ENCODE data around the gene MELTF. TPM values are rescaled to one million over a fixed set of nuclear protein-coding genes. Genes with fewer than 3 reads are reported as not detected.
A peak's percentile ranks its signal among the peaks of the same experiment; 100 is the strongest.

Gene MELTF
- total and polyA plus RNA-seq, 2 experiments from 2014 or later = 74.0 to 121 TPM

DNA sequence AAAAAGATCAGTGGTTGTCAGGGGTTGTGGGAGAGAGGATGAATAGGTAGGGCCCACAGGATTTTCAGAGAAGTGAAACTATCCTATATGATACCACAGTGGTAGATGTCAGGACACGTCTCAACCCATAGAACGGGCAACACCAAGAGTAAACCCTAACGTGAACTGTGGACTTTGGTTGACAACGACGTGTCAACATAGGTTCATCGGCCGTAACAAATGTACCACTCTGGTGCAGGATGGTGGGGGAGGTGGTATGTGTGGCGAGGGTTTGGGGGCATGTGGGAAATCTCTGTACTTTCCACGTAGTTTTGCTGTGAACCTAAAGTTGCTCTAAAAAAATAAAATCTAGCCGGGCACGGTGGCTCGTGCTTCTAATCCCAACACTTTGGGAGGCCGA is 48.0 kb downstream of the MELTF start:
- no peak for DNase-seq (ENCODE audit: low spot score)
- Histone ChIP-seq H3K79me2 (no peaks in the 10 kb centered on the region), H3K9me2 (replicated peaks; ENCODE audit: insufficient read depth) (no peaks in the 10 kb centered on the region), H3K27me3 (no peaks in the 10 kb centered on the region), H3K4me1 (ENCODE audit: insufficient read depth) (peaks cover 17% of the 10 kb centered on the region), H2AFZ (no peak overlapping the region), H3K36me3 (replicated peaks; ENCODE audit: insufficient read depth, low read depth) (no peaks in the 10 kb centered on the region), H4K20me1 (ENCODE audit: insufficient read depth, poor library complexity, severe bottlenecking) (no peaks in the 10 kb centered on the region), H3K4me2 (no peak overlapping the region), H3K4me3 (no peak overlapping the region), H3K27ac (no peak overlapping the region), H3K9me3 (ENCODE audit: low read depth) (no peaks in the 10 kb centered on the region)
- TF ChIP-seq, protein P1, sequence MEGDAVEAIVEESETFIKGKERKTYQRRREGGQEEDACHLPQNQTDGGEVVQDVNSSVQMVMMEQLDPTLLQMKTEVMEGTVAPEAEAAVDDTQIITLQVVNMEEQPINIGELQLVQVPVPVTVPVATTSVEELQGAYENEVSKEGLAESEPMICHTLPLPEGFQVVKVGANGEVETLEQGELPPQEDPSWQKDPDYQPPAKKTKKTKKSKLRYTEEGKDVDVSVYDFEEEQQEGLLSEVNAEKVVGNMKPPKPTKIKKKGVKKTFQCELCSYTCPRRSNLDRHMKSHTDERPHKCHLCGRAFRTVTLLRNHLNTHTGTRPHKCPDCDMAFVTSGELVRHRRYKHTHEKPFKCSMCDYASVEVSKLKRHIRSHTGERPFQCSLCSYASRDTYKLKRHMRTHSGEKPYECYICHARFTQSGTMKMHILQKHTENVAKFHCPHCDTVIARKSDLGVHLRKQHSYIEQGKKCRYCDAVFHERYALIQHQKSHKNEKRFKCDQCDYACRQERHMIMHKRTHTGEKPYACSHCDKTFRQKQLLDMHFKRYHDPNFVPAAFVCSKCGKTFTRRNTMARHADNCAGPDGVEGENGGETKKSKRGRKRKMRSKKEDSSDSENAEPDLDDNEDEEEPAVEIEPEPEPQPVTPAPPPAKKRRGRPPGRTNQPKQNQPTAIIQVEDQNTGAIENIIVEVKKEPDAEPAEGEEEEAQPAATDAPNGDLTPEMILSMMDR (IDR thresholded peaks at IDR 0.05; ENCODE audit: poor library complexity) = no peak
- TF ChIP-seq EZH2phosphoT487 (IDR thresholded peaks at IDR 0.05; ENCODE audit: low read depth, severe bottlenecking, unreplicated experiment) = no peak
- TF ChIP-seq EZH2 (IDR thresholded peaks at IDR 0.05; ENCODE audit: borderline replicate concordance) = no peak
- WGBS (ENCODE audit: low lambda C conversion rate, missing lambda C conversion rate) = 97% methylated on average over 13 of the region's 13 CpGs

DNA sequence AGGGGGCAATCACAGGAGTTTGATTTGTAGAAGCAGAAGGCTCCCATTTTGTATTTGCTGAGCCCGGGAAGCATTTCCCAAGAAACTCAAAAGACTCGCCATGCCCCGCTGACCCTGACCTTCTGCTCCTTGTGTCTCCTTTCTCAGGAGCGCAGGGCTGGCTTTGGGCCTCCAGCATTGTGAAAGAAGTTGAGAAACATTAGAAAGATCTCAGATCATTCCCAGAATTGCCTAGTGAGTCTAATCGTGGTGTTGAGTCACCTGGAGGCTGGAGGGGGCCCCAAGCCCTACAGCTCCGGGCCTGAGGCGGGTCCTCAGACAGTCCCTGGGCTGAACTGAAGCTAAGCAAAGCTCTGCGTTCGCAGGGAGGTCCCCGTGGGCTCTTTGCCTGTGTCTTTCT is 50.1 kb downstream of the MELTF start:
- 75% methylated on average over 10 of the region's 10 CpGs for WGBS (ENCODE audit: low lambda C conversion rate, missing lambda C conversion rate)
- DNase-seq (ENCODE audit: low spot score) = peak; percentile 77
- Histone ChIP-seq H3K79me2 (no peaks in the 10 kb centered on the region), H3K4me2 (no peak overlapping the region), H3K9me2 (replicated peaks; ENCODE audit: insufficient read depth) (no peaks in the 10 kb centered on the region), H3K27ac (peak overlapping the region; percentile 77), H3K4me1 (ENCODE audit: insufficient read depth) (peaks cover 3% of the 10 kb centered on the region), H2AFZ (no peak overlapping the region), H4K20me1 (ENCODE audit: insufficient read depth, poor library complexity, severe bottlenecking) (no peaks in the 10 kb centered on the region), H3K27me3 (no peaks in the 10 kb centered on the region), H3K9me3 (ENCODE audit: low read depth) (no peaks in the 10 kb centered on the region), H3K36me3 (replicated peaks; ENCODE audit: insufficient read depth, low read depth) (no peaks in the 10 kb centered on the region), H3K4me3 (no peak overlapping the region)
- TF ChIP-seq EZH2phosphoT487 (IDR thresholded peaks at IDR 0.05; ENCODE audit: low read depth, severe bottlenecking, unreplicated experiment) (no peak), EZH2 (IDR thresholded peaks at IDR 0.05; ENCODE audit: borderline replicate concordance) (no peak)
- TF ChIP-seq, protein P1 (IDR thresholded peaks at IDR 0.05; ENCODE audit: poor library complexity) = no peak

DNA sequence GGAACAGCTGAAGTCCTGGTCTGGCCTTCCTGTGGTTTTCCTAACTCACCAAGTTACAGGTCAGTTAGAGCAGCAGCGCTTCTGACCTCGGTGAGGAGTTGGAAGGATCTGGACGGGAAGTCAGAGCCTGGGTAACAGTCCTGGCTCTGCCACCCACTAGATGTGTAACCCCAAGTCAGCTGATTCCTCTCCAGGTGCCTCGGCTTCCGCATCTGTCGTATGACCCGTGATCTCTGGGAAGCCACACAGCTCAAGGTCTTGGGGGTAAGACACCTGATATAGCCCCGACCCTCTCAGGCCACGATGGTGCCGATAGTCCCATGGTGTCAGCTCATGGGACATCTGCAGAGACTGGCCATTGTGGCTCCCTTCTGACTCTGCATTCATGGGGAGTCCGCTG is 52.7 kb downstream of the MELTF start:
- TF ChIP-seq, protein P1 (IDR thresholded peaks at IDR 0.05; ENCODE audit: poor library complexity) = no peak
- no peak for TF ChIP-seq EZH2 (IDR thresholded peaks at IDR 0.05; ENCODE audit: borderline replicate concordance)
- no peak for TF ChIP-seq EZH2phosphoT487 (IDR thresholded peaks at IDR 0.05; ENCODE audit: low read depth, severe bottlenecking, unreplicated experiment)
- Histone ChIP-seq H3K9me2 (replicated peaks; ENCODE audit: insufficient read depth) (no peaks in the 10 kb centered on the region), H3K27ac (no peak overlapping the region), H4K20me1 (ENCODE audit: insufficient read depth, poor library complexity, severe bottlenecking) (no peaks in the 10 kb centered on the region), H3K79me2 (no peaks in the 10 kb centered on the region), H3K4me3 (no peak overlapping the region), H3K9me3 (ENCODE audit: low read depth) (no peaks in the 10 kb centered on the region), H3K4me1 (ENCODE audit: insufficient read depth) (peaks cover 3% of the 10 kb centered on the region), H3K4me2 (no peak overlapping the region), H3K36me3 (replicated peaks; ENCODE audit: insufficient read depth, low read depth) (no peaks in the 10 kb centered on the region), H3K27me3 (no peaks in the 10 kb centered on the region), H2AFZ (no peak overlapping the region)
- DNase-seq (ENCODE audit: low spot score) = no peak
- 90% methylated on average over 11 of the region's 11 CpGs for WGBS (ENCODE audit: low lambda C conversion rate, missing lambda C conversion rate)

DNA sequence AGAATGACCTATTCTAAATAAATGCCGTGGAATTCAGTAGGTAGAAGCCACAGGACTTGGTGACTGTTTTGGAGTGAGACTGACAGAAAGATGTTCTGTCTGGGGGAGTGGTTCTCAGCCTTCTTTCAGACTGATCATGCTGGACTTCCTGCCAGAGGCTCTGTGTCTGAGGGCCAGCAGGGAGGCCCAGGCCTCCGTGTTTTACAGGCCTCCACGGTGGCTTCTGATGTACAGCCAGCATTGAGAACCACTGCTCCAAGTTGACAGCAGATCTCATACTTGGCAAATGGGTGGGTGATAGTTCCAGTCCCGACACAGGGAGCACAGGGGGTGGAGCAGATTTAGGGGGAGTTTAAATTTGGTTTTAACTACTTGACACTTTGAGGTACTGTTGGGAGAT is 54.3 kb downstream of the MELTF start:
- no peak overlapping the region for H2AFZ ChIP-seq
- H3K4me2 ChIP-seq = no peak overlapping the region
- 73% methylated on average over 4 of the region's 4 CpGs for WGBS (ENCODE audit: low lambda C conversion rate, missing lambda C conversion rate)

More for the DNA sequence above, 54.3 kb downstream of the MELTF start:
- TF ChIP-seq EZH2phosphoT487 (IDR thresholded peaks at IDR 0.05; ENCODE audit: low read depth, severe bottlenecking, unreplicated experiment) (no peak), EZH2 (IDR thresholded peaks at IDR 0.05; ENCODE audit: borderline replicate concordance) (no peak)
- TF ChIP-seq, protein P1 (IDR thresholded peaks at IDR 0.05; ENCODE audit: poor library complexity) = no peak
- Histone ChIP-seq H4K20me1 (ENCODE audit: insufficient read depth, poor library complexity, severe bottlenecking) (no peaks in the 10 kb centered on the region), H3K9me3 (ENCODE audit: low read depth) (no peaks in the 10 kb centered on the region), H3K27me3 (no peaks in the 10 kb centered on the region), H3K27ac (no peak overlapping the region), H3K36me3 (replicated peaks; ENCODE audit: insufficient read depth, low read depth) (no peaks in the 10 kb centered on the region), H3K79me2 (no peaks in the 10 kb centered on the region), H3K4me1 (ENCODE audit: insufficient read depth) (peaks cover 3% of the 10 kb centered on the region), H3K4me3 (no peak overlapping the region), H3K9me2 (replicated peaks; ENCODE audit: insufficient read depth) (no peaks in the 10 kb centered on the region)
- no peak for DNase-seq (ENCODE audit: low spot score)

Measured in hepatocyte (in vitro differentiated cells).